Non-pigmented ciliary epithelial cell (primary cell): Measurements from ENCODE around the gene SF1.

ENCODE experiments used
- DNase-seq: peaks from one replicate; pipeline ENCODE4 v3.0.0-alpha.2; 2010; ENCODE audit warnings: low read depth

Gene SF1

DNA sequence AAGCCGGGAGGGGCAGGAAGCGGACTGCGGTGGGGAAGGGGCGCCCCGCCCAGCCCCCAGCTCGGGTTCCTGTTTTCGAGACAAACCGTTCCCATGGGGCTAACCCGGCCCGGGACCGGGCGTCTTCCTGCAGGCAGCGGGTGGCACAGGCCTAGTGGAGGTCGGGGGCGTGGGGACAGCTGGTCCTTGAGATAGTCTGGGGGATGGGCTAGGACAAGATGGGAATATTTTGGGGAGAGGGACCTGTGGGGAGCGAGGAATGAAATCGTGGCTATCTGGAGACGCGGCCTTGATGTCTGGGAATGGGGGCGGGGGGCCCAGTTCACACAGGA, 33.2 kb downstream of the SF1 start:
- no peak for DNase-seq

DNA sequence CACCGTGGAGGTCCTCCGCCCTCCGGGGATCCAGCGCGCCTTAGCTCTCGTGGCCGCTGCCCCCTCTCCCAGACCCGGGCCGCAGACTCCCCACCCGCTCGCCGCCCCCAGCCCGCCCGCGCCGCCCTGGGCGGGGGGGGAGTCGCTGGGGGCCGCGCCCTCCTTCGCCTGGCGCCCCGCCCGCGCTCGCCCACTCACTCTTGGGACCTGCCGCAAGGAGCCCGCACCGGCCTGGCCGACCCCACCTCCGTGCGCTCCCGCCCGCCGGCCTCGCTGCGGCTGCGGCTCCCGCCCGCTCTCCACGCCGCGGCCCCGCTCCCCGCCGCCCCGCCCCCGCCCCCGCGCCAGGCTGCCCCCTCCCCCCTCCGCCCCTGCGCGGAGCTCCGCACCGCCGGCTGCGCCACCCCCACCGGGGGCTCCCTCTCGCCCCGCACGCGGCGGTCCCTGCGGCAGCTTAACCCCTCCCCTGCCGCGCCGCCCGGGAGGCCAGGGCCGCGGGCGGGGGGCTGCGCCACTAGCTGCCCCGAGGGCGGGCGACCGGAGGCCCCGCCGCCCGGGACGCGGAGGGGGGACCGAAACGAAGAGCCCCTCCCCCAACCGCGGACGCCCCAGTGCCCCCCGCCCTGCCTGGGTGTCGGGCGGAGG, 33.7 kb downstream of the SF1 start:
- DNase-seq, result no peak

DNA sequence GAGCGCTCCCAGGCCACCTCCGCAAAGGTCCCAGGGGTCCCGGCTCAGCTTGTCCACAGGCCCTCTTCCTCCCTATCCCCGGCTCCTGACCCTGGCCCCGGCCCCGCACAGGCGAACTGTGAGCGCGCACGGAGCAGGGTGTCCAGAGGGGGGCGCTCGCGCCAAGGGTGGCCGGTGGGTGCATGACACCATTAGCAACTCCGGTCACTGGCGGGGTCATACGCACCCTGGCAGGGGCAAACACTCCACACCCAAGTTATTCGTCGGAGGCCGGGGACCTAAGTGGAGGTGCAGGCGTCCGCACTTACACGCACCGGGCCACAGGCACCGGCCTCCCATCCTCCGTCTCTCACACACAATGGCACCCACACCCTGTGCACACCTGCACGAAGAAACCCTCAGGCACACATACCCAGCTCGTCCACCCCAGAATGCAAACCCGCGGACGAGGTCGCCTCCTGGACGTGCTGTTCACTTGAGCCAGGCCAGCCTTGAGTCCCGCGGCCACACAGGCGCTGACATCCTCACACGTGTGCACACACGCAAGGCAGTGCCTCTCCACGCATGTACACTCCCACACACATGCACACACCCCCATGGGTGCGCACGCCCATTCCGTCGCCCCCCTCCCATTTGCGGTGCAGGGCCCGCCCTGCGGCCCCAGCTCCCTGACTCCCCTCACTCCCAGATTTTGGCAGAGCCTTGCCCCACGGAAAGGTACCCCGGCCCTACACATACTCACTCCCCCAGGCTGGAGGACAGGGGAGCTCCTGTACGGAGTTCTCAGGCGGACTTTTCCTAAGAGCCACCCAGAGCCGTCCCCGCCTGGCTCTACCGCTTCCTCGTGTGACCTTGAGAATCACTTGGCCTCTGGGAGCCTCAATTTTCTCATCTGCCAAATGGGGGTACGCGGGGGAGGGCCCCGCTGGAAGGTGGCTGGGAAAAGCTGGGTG, 34.5 kb downstream of the SF1 start, which contains the start of gene RASGRP2:
Gene RASGRP2 (minus strand): TSS at position 552 of the 953 bp plus-strand sequence. CDS start 1,276 bp downstream, outside the sequence.
- no peak for DNase-seq

DNA sequence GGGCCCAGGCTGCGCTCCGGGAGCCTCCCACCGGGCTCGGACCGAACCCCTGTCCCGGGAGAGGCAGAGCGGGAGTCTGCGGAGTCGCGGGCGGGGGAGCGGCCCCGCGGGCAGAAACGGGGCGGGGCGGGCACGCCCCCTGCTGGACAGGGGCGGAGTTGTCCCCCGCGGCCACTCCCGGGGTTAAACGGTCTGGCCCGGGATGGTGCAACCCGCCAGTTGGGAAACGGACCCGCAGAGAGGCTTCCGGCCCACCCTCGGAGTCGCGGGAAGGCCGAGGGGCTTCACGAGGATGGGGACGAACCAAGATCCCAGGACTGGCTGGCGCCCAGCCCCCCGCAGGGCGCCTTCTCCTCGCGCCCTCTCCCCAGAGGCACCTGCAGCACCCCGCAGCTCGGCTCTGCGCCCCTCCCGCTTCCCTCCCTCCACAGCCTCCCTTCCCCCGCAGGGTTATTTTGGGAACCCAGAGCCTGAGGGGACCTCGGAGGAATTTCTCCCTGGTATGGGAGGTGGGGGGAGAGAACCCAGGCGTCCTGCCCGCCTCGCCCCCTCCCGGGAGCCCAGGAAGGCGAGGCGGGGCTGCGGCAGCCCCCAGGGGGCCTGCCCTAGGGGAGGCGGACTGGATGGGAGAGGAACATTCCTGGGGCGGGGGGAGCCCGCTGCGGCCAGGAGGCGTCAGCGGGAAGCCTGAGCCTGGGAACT, 35.3 kb downstream of the SF1 start:
- DNase-seq, result no peak

DNA sequence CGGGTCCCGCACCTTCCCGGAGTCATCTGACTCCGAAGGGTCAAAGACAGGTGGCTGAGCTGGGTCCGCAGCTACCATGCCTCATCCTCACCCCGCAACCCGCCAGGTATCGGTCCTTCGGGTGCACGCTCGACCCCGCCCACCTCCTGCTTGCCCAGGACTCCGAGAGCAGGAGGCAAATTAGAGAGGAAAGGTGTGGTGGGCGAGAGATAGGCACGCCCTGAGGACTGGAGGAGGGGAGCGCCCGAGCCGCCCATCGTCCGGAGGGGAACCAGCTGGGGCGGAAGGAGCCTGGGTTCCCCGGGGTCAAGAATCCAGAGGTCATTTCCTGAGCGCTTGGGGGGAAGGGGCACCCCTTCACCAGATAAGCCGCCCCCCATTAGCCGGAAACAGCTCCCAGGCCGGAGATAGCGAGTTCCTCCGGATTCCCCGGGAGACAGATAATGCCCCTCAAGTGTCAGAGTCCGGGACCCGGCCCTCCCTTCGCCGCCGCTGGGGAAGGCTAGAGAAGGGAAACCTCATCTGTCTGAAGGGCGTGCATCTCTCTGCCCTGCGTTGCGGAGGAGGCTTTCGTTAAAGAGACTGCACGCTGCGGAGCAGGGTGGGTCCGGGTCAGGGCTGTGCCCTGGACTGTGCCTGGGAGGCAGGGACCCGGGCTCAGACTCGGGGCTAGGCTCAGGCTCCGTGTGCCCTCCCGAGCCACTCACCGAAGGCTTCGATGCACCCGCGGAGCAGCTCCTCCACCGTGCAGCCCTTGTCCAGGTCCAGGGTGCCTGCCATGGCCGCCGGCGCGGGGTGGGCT, 36.1 kb downstream of the SF1 start:
- DNase-seq, result no peak

DNA sequence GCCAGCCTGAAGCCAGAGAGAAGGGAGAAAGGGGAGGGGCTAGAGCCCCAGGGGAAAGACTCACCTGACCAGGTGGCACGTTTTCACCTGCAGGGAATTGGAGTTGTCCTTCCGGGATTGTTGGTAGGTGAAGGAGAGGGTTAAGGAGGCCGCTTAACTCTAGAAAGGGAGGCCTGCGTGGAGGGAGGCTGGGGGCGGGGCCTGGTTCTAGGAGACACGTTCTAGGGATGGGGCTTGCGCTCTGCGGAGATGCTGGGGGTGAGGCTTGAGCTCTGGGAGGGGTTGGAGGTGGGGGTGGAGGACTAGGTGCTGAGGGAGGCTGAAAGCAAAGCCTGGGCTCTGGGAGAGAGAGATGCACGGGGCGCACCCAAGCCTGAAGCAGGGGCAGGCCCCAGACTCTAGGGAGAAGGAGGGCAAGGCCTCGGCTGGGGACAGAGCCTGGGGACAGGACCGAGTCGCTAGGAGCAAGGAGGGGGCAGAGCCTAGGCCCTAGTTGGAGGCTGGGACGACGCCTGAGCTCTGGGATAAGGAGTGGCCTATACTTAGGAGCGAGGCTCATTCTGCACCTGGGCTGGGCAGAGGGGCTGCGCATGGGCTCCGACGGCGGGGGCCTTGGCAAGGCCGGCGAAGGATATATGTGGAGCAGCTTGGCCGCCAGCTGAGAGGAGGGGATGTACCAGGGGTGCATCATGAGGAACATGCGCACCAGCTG, 36.8 kb downstream of the SF1 start:
- DNase-seq, result no peak

DNA sequence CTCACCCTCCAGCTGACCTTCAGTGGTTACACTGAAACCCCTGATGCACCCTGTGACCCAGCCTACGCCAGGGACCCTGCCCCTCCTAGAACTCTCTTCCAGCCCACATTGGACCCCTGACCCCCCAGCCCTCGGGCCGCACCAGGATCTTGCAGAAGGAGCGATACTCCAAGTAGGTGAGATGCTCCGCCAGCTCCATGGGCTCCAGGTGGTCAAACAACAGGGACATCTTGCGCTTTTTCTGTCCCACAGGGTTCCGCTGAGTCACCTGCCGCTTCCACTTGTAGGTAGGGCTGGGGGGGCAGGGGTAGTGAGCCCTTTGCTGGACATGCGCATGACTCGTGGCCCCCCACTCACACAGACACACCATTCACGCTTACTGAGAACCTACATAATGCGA, 38.5 kb downstream of the SF1 start:
- DNase-seq, result no peak

DNA sequence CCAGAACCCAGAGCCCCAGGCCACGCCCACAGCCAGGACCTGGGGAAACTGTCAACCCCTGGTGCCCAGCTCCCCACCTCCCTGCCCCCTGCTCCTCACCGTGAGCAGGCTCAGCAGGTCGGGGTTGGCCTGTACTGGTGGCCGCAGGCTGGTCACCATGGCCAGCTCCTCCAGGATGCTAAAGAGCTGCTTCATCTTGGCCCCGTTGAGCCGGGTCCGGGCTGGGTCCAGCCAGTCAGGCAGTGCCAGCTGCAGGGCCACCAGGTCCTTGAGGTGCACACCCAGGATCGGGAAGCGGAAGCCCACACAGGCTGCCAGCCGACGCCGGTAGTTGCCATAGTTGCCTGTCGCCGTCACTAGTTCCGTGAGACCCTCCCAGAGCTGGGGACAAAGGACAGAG, 41.7 kb downstream of the SF1 start:
- no peak for DNase-seq

DNA sequence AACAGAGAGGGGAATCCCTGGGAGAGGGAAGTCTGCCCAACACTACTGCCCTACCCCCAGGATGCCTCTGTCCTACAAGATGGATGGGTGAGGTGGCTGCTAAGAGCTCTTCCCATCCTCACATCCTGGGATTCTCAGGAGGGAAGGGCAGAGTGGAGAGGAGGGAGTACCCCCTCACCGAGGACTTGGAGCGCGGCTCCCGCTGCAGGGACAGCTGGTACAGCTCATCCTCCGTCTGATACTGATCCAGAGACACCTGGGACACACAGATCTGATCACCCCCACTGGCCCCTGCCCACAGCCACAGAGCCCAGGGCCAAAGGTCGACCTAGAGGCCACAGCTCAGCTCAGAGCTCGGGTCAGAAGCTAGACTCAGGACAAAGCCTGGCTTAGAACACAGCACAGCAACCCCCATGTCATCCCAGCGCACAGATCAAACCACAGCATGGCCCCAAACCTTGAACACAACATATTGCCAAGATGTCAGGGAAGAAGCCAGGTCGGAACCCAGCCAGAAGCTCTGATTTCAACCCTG, 42.5 kb downstream of the SF1 start:
- DNase-seq, result no peak

DNA sequence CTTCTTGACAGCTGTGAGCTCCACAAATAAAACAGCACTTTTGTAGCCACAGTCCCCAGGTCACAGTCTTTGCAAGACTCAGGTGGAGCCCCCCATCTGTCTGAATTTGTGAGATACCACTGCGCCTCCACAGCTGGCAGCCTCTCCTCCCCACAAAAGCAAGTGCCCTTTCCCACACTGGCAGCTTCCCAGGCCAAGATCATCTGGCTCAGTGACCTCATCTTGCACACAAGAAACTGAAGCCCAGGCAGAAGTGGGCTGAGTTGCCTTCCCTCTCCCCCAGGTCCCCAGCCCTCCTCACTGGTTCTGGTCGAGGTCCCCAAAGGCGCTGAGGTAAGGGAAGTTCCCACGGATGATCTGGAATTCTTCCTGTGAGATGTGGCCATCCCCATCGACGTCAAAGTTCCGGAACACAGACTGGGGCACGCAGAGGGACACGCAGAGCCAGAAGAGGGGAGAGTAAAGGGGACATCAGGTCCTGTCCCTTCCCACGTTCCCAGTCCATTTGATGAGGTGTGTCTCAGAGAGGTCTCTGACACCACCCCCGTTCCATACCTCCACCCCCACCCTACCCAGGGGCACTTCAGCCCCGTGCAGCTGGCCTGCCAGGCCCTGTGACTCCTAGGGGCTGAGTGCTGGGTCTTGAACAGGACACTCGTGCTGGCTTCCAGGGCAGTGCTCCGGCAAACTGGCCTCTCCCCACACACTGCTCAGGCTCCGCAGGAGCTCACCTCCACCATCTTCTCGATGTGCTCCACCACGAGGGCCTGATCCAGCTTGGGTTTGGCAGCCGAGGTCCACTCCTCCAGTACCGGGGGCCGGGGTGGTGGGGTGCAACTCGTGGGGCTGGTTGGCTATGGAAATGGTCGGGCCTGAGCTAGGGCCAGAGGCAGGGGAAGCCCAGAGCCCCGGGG, 43.3 kb downstream of the SF1 start:
- no peak for DNase-seq

DNA sequence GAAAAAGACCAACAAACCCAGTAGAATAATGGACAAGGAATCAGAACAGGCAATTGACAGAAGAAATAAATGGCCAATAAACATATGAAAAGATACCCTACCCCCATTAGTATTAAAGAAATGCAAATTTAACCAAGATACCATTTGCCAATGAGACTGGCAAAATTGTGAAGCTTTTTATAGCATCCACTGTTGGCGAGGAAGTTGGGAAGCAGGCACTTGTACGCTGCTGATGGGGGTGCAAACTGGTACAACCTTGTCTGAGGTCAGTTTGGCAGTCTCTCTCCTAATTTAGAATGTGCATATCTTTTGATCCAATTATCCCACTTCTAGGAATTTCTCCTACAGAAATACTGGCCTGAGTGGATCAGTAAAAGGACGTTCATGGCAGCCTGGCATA, 46.7 kb downstream of the SF1 start:
- no peak for DNase-seq

DNA sequence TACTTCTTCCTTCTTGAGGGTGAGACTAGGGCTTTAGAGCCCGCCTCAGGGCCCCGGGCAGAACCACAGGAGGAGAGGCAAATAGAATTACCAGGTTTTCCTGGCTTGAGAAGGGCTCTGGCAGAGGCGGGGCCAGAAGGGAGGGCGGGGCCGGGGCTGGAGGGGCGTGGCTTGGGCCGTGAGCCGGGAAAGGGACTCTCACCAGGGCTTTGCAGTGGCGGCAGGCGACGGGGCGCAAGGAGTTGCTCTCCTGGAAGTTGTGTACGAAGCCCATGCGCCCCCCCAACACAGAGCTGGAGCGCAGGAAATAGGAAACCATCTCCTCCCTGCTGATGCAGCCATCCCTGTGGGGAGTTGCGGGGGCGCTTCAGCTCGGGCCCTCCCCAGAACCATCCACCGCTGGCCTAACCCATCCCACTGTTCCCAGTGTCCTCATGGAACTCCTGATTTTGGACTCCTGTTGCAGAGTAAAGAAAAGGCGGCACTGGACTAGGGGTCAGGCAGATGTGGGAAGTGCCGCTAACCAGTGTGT, 48.4 kb downstream of the SF1 start:
- no peak for DNase-seq

DNA sequence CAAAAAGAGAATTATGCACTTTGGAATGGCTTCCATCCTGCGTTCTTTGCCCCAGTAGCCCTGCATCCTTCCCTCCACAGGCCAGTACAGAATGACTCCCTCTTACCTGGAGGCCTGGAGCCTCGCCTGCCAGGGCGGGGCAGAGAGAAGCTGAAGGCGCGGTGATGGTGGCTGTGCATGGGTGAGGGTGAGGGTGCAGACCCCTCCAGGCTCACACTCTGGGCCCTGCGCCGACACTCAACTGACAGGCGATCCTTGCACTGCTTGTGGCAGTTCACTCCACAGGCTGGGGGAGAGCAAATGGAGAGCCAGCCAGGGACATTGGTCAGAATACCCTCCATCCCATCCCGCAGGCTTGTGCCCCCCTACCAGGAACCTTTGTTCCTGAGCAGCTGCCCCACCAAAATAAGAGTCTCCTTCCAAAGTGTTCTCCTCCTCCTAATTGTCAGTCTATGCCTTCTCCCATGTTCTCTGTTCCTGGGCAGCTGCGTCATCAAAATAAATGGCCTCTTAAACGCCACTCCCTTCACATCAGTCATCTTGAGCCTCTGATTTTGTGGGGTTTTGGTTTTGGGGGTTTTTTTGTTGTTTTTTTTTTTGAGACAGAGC, 49.5 kb downstream of the SF1 start:
- DNase-seq, result no peak

DNA sequence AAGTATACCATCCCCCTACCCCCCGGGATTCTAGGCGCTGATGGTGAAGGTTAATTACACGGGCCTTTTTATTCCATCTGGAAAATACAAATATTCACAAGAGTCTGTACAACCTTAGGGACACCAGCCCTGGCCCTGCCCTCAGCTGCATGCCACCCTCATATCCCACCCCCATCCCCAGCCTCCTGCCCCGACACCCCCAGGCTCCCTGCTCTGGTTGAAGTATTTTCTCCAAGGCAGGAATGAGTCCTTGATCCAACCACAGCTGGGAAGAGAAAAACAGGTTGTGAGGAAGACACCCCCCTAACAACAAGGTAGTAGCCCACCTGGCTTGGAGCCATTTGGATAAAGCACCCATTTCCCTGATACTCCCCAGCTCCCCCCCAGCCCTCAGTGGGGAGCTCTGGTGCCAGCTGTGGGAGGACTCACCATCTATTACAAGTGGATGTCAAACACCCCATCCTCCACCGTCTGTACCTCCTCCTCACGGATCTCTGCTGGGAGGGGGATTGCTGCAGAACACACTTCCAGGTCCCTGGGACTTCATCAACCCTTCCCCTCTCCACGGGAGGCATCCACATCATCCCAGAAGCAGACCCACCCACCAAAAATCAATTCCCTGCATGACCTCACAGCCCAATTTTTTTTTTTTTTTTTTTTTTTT, 51.3 kb downstream of the SF1 start:
- no peak for DNase-seq

DNA sequence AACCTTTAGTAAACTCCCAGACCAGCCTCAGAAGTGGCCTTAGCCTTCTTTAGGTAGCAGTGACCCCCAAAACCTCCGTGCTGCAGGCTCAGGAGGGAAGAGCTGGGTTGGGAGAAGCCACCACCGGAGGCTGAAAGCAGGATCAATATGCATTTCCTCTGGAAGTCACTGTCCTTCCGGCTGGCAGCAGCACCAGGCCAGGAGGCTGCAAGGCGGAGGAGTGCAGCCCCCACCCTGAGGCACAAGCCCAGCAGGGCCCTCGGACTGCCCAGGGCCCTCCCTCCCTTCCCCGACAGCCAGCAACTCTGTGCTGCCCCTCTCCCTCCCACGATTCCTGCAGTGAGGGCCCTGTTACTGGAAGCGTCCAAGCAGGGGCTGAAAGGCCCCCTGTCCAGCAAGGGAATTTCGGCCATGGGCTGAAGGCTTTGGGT, 52.1 kb downstream of the SF1 start:
- DNase-seq, result no peak

DNA sequence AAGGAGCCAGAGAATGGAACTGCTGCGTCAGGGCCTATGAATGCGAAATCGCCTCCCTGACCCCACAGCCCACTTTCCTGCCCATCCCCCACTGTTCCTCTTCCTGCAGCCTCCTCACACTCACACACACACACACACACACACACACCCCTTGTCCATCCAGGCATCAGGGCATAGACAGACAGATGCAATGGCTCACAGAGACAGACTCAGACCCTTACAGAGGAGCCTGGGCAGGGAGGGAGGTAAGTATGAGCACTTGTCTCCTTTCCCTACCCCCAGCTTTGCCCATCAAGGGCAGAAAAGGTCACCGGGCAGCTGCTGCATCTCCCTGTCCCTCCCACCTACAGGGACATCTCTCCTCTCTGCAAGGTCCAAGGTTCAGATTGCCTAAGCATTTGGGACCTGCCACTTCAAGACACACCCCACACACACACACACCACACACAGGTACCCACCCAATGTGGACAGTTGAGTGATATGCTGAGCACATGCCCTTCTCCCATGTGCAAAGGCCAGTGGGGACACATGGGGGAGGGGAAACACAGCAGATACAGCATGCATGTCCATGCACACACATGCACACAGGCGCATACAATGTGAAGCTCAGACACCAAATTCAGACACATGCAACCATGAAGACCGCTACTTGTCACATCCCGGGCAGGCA, 53.3 kb downstream of the SF1 start:
- DNase-seq, result no peak

DNA sequence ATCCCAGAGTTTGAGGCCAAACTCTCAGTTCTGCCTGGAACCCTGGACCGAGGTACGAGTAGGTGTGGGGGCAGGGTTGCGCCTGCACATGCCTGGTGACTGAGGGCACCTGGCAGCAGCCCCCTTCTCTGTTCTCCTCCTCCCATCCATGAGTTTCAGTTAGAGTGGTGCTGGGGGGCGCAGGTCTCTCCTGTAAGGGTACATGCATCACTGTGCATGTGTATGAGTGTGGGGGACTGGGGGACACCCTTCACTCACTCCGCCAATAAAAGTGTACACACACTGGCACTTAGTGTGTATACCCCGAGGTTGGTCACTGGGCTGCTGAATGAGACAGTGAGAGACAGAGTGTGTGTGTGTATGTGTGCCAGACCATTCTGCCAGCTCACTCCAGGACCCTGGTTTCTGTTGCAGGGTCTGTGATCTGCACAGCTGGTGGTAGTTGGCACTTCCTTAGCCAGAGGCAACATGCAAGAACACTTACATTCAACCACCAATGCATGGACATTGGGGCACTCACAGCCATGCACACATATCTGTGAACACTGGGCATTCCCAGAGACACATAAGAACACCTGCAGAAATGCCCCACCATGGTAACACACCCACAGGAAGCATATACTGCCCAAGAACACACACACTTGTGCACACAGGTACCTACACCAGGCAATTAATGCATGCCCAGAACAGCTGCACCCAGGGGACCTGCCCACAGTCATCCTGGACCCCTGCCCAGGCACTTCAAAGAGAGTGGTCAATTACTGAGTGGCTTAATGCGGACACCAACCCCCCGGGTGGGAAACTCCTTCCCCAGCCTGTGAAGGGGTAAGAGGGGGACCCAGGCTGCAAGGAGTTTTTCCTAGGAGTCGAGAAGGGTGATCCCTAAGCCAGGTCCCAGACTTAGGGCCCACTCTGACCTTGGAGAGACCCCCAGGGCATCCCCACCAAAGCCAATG, 54.2 kb downstream of the SF1 start:
- no peak for DNase-seq
